NOMO-1 treated with dmso at 0.1 percent for 144 hours (cell line): ENCODE data around the gene CACNA1B.

Experiments
- DNase-seq: peaks from one replicate; lab custom pipeline; 2025; ENCODE audit not compliant: unreplicated experiment; lab: John Stamatoyannopoulos, UW

CACNA1B gene

DNA sequence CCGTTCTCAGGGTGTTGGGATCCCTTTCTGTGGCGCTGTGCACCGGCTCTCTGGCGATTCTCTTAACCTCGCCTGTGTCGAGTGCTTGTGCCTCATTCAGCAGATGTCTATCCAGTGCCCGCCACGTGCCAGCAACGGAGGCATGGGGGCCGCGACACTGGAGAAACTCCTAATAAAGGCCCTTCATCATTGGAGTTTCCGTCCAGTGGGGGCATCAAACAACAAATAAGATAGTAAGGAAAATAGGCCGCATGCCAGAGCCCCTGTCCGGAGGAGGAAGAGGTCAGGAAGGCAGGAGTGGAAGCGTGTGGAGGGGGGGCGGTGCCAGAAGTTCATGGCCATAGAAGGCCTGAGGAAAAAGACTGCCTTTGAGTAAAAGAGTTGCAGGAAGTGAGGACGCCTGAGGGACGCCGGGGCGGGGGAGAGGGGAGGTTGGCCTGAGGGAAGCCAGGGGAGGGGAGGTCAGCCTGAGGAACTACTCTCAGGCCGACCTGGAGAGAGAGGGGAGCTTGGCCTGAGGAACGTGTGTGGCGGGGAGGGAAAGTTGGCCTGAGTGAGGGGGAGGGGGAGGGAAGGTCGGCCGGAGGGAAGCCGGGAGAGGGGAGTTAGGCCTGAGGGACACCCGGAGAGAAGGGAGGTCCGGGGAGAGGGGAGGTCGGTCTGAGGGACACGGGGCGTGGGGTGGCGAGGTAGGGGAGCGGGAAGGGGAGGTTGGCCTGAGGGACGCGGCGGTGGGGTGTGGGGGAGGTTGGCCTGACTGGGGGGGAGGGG is 82.2 kb downstream of the CACNA1B start:
- DNase-seq: no peak

DNA sequence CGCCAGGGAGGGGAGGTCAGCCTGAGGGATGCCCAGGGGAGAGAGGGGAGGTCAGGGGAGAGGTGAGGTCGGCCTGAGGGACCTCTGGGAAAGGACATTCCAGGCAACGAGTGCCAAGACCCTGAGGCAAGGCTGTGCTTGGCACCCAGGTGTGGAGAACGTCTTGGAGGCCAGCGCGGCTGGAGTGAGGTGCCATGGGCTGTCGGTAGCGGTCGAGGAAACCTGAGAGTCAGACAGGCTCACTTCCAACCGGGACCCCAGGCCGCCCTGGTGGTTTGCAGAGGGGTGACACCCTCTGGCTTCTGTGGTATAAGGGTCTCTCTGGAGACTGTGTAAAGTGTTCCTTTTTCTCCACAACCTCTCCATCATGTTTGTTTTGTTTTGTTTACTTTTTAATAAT is 82.9 kb downstream of the CACNA1B start:
- no peak for DNase-seq

DNA sequence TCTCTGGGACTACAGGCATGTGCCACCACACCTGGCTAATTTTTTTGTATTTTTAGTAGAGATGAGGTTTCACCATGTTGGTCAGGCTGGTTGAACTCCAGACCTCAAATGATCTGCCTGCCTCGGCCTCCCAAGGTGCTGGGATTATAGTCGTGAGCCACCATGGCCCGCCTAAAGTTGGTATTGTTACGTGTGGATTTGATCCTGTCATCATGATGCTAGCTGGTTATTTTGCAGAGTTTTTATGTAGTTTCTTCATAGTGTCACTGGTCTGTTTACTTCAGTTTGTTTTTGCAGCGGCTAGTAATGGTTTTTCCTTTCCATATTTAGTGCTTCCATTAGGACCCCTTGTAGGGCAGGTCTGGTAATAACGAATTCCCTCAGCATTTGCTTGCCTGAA is 85.9 kb downstream of the CACNA1B start:
- no peak for DNase-seq

DNA sequence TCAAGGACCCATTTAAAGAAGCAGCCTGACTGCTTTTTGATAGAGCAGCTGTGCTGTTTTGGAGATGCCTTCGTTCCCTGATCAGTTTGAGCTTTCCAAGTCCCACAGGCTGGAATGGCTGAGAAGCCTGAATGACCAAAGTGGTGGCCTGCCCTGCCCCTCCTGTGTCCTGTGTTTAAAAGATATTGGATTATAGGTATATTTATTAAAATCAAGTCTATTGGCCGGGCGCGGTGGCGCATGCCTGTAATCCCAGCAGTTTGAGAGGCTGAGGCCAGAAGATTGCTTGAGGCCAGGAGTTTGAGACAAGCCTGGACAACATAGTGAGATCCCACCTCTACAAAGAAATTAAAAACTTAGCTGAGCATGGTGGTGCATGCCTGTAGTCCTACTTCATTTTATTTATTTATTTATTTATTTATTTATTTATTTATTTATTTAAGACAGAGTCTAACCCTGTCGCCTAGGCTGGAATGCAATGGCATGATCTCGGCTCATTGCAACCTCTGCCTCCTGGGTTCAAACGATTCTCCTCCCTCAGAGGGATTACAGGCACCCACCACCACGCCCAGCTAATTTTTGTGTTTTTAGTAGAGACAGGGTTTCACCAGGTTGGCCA is 87.7 kb downstream of the CACNA1B start:
- DNase-seq: no peak

DNA sequence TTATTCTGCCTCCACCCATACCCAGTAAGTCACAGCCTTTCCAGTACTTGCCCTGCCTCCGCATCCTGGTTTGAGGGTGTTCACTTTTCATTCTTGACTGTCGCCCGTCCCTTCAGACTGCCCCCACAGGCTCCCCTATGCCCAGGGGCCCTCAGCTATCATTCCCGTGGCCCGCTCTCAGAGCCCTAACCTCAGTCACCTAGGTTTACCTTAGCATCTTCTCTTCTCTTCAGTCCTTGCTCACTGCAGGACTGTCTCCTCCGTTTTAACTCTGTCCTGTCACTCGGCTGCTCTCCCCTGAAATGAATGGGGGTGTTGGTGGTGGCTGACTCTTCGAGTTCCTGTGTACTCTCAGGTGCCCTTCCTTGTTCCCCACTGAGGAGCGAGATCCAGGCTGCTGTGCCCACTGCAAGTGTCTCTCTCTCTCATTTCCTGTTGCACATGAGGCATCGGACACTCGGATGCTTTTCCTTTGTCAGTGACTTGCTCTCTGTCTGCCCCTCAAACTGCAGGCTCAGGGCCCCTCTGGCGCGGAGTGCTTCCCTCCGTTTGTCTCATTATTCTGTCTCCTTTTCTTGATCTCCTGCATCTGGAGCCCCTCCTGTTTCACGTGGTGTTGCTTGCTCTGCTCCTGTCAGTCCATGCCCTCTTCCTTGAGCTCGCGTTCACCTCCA is 89.8 kb downstream of the CACNA1B start:
- DNase-seq: no peak

DNA sequence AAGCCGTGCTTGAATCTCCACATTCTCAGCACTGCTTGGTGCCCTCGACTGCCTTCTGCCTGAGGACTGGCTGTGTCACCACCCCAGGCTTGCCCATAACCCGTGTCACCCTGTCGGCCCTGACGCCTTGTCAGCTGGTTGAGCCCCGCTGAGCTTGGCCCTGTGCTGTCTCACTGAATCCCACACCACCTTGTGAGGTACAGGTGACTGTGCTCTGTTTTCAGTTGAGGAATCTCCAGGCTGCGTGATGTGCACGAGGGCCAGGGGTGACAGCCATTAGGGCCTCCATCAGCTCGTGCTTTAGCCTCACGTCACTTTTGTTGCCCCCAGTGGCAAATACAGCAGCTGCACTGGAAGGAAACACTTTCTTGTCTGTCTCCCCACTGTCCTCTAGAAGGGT is 90.7 kb downstream of the CACNA1B start:
- no peak for DNase-seq

DNA sequence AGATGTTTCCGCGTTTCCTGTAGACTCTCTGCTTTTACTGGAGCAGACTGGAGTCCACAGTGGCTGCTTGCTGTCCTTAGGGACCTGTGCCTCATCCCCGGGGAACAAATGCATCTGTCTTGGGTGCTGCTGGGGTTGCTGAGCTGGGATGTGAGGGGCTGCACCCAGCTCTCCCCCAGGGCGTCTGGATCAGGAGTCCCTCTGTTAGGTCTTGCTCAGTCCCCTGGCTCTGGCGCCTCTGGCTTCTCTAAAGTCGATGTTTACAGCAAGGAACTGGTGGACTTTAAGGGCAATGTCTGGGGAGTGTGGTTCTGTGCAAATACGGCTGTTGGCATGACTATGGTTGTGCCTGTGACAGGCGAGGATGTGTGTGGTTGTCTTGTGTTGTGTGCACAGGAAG is 91.4 kb downstream of the CACNA1B start:
- no peak for DNase-seq

DNA sequence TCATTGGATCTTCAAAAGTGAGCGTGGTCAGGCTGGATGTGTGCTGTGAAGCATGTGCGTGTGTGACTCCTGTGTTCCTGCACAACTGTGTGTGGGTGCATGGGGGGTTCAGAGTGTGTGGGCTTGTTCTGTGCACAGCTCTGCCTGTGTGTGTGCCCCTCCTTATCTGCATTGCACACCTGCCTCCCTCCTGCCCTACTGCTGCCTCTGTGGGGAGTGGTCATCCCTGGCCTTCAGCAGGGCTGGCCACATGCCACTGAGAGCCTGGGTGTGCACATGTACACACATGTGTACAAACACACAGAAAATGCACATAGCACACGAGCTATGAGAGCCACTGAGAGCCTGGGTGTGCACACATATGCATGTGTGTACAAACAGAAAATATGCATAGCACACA is 92.1 kb downstream of the CACNA1B start:
- DNase-seq: no peak

DNA sequence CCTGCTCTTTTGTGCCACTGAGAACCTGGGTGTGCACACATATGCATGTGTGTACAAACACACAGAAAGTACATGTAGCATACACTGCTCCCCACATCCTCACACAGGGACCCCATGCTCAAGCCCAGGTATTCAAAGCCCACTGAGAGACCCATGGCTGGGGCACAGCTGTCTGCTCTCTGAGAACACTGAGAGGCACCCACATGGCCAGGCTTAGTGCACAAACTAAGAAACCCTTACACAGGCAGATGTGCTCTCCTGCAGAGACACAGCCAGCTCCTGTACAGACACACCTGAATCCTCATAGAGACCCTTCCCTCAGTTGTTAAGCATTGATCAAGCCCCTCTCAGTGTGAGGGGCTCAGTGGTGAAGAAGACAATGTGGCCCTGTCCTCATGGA is 92.5 kb downstream of the CACNA1B start:
- no peak for DNase-seq

DNA sequence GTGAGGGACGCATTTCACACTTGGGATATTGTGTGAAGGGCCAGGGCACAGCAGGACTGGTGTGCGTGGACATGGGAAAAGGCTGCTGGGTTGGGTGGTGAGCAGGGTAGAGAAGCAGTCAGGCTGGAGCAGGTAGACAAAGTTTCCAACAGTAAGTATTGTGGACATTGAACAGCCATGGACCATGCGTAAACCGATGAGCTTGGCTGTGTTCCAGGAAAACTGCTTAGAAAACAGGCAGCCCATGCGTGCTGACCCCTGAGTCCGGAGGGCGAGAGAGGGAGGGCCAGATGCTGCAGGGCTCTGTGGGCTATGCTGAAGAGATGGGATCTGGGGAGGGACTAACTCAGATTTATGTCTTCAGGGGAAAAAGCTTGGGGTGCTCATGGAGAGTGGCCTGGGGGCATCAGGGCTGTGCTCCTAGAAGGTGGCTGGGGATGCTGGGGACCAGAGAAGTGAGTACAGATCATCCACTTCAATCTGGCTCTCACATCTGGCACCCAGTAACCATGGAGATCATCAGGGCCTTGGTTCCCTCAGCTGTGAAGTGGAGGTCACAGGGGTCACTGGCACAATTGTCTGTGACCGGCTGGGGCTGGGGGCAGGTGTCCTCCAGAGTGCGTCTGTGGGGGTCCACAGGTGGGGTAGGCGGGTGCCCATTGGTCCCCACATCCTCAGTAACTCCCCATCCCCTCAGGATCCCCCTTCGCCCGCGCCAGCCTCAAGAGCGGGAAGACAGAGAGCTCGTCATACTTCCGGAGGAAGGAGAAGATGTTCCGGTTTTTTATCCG is 93.3 kb downstream of the CACNA1B start:
- no peak for DNase-seq

DNA sequence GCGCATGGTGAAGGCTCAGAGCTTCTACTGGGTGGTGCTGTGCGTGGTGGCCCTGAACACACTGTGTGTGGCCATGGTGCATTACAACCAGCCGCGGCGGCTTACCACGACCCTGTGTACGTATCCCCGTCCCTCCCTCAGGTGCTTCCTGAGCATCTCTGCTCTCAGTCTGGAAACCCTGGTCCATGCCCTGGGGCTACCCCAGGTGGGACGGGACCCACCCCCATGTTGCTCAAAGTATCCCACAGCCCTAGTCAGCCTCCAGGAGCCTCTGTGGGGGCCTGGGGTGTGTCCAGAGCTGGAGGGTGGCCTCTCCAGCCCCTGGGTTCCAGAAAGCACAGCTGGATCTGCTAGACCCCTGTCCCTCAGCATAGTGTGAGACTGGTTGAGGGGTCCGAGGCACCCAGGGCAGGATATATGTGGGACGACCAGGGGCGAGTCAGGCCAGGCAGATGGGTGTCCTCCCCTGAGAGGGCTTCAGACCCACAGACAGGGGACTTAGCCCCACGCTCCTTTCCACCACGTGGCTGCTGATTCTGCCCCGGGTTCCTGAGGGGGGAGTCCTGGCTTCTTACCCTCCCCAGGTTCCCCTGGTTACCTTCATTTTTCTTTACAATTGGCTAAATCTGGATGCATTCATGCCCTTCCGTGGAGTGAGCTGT is 94.0 kb downstream of the CACNA1B start:
- DNase-seq: no peak

DNA sequence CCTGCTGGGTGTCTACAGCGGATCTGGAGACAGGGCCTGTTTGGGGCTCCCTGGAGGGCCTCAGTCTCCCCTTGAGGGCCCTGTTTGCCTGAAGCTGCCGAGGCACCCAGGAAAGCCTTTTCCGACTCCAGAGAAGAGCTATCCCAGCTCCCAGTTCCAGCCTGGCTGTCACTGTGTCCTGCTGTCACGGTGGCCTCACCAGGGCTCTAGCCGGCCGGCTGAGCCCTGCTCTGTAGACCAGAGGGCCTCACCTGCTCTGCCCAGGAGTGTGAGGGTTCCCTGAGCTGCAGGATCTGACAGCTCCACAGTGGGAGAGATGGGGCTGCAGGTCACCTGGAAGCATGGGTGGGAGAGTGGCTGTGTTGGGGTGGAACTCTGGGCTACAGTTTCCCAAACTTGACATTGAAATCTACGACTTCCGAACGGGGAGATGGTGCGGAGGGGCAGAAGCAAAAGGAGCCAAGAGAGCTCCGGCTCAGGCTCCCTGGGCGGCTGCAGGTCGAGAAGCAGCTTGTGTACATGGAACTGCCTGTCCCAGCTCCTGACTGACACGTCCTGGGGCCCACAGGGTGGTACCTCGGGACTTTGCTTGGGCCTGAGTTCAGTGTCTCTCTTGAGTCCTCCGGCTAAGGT is 94.9 kb downstream of the CACNA1B start:
- no peak for DNase-seq

DNA sequence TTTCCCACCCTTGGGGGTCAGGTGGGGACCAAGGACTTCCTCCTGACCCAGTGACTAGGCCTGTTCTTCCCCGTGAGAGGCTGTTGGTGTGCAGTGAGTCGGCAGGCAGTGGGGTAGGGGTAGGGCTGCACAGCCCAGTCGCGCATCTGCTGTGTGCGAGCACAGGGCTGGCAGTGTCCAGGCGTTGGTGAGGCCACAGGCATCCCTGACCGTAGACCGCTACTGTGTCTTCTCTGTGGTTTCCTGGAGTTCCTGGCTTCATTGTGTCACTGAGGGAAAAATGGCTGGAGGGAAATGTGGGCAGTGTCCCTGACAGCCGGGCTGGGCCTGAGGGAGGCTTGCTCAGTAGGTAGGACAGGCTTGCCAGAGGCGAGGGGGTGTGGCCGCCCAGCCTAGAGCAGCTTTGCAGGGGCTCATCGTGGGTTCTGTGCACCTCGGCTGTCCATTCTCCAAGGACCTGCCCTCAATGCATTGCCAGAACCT is 95.4 kb downstream of the CACNA1B start:
- no peak for DNase-seq

DNA sequence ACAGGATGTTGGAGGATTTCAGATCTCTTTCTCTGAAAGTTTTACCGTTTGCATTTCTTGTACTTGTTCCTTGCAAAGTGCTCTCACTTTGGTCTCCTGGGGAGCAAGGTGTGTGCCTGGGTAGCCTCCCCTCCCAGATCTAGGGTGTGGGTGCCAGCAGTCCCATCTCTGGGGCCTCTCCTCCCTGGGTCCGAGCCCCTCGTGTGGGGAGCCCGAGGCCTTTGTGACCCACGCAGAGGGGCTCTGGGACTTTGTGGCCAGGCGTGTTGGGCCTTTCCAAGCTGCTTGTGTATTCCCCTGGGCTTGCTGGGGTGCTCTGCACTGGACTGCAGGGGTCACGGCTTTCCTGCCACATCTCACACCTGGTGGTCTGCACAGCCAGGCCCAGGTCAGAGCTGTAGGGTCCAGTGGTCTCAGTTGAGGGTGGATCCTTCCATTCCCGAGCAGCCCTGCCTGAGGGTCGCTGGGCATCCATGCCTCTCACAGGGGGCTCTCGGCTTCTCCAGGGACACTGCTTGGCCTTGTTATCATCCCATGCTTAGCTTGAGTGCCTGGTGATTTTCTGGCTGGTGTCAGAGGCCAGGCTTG is 96.3 kb downstream of the CACNA1B start:
- DNase-seq: no peak

DNA sequence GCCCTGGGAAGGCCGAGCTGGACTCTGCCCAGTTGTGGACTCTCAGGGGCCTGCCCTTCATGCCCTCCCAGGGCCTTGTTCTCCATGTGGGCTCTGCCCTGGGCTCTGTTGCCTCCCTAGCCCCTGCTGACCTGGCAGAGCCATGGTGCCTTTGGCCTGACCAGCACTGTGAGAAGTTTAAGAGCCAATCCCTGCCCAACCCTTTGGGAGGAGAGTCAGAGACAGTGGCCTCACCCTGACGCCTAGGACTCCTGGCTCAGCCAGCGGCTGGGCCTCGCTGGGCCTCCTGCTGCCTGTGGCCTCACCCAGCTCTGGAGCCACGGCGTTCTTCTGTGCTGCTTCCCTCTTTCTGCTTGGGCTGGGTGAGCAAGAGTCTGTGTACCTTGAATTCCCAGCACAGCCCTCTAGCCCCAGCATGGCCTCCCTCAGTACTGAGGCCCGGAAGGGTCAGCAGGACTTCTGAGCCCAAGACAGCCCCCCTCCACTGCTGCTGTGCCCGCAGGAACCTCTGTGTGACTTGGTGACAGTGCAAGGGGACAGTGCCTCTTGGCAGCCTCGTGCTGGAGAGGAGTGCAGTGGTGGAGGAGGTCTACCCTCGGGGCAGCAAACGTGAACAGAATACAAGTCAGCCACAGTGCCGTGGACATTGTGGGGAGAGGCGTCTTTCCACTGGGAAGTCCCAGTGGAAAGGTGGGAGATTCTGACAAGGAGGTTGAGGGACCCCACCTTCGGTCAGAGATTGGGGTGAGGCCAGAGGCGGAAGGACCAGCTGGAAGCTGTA is 97.4 kb downstream of the CACNA1B start:
- no peak for DNase-seq

DNA sequence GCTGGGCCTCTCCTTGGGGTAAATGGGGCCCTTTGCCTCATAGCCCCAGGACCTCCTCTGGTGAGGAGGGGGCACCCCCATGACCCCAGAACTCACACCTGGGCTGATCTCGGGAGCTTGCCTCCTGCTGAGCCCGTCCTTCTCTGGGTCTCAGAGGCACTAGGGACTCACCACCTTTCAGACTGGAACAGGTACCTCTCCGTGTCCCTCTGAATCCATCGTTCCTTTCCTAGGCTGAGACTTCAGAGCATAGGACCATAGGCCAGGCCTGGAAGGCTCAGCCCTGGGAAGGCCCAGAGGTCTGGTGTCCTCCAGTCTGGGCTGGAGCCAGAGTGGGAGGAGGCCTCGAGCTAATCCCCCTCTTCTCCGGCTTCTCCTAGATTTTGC is 97.9 kb downstream of the CACNA1B start:
- no peak for DNase-seq

DNA sequence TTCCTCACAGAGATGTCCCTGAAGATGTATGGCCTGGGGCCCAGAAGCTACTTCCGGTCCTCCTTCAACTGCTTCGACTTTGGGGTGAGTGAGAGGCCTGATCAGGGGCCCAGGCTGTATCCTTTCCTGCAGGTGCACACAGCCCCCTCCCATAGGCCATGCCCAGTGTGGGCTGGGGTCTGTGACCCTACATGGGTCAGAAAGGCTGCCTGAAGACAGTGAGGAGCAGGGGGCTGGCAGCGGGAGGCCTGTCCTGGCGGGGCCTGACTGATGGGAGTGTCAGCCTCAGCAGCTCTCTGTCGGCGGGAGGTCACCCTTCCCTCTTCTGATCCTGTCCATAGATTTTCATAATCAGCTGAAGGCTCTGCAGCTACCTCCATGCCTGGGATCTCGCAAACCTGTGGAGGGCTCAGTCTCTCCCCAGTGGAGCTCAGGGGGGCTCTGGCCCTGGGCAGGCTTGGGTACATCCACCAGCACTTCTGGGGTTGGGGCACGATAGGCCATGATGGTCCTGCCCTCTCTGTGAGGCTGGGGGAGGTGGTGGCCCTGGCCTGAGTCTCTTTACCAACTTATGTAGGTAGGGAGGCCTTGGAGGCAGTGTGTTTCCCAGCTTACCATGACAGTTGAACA is 98.5 kb downstream of the CACNA1B start:
- DNase-seq: no peak

DNA sequence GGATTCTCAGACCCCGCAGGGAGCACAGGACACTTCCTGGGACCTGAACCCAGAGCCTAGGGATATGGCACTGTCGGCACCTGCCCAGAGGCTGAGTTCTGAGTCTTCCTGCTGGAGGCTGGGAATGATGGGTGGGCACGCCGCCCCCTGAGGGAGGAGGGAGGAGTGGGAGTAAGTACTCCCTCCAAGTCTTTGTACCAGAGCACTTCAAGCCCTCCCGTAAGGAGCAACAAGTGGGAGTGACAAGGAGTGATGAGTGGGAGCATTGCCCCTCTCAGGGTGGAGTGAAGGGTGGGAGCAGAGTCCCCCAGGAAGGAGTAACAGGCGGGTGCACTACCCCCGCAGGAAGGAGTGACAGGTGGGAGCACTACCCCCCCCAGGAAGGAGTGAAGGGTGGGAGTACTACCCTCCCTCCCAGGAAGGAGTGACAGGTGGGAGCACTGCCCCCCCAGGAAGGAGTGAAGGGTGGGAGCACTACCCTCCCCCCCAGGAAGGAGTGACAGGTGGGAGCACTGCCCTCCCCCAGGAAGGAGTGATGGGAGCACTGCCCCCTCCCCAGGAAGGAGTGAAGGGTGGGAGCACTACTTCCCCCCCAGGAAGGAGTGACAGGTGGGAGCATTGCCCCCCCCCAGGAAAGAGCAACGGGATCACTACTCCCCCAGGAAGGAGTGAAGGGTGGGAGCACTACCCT is 100.1 kb downstream of the CACNA1B start:
- DNase-seq: no peak
